ENCODE data around the gene PDP2.

GRCh38 chr16:66847533-66848067 lies 32.7 kb upstream of the PDP2 start:
- TF ChIP-seq, protein P1, sequence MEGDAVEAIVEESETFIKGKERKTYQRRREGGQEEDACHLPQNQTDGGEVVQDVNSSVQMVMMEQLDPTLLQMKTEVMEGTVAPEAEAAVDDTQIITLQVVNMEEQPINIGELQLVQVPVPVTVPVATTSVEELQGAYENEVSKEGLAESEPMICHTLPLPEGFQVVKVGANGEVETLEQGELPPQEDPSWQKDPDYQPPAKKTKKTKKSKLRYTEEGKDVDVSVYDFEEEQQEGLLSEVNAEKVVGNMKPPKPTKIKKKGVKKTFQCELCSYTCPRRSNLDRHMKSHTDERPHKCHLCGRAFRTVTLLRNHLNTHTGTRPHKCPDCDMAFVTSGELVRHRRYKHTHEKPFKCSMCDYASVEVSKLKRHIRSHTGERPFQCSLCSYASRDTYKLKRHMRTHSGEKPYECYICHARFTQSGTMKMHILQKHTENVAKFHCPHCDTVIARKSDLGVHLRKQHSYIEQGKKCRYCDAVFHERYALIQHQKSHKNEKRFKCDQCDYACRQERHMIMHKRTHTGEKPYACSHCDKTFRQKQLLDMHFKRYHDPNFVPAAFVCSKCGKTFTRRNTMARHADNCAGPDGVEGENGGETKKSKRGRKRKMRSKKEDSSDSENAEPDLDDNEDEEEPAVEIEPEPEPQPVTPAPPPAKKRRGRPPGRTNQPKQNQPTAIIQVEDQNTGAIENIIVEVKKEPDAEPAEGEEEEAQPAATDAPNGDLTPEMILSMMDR (IDR thresholded peaks at IDR 0.05): no peak
- no peak for TF ChIP-seq POLR2A (IDR thresholded peaks at IDR 0.05)
